Measurements from ENCODE around the gene GPR15.

GPR15 gene

GRCh38 chr3:98532275-98532637 is 478 bp downstream of the GPR15 start:
- DNase-seq: no peak

DNA sequence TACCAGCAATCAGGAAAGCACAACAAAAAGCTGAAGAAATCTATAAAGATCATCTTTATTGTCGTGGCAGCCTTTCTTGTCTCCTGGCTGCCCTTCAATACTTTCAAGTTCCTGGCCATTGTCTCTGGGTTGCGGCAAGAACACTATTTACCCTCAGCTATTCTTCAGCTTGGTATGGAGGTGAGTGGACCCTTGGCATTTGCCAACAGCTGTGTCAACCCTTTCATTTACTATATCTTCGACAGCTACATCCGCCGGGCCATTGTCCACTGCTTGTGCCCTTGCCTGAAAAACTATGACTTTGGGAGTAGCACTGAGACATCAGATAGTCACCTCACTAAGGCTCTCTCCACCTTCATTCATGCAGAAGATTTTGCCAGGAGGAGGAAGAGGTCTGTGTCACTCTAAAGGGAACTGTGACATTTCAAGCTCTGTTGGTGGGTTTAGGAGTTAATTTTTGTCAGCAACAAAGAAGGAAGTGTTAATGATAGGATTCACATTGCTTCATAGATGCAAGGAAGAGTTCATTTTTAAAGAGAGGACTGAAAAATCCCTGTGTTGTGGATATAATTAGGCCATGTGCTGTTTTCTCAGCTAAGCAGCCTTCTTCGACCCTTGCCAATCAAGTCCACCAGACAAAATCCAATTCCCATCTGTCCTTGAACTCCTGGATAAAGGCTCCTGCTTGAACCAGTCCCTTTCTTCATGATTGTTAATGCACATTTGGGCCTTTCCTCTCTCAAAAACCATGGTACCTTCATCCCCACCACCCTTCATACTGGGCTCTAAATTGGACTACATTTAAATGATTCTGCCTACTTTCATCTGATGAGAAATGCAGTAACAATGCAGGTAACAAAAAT is 1.2 kb downstream of the GPR15 start:
- no peak for DNase-seq

- DNase-seq: no peak
Observed at GRCh38 chr3:98534168-98534567, 2.4 kb downstream of the GPR15 start.

DNA sequence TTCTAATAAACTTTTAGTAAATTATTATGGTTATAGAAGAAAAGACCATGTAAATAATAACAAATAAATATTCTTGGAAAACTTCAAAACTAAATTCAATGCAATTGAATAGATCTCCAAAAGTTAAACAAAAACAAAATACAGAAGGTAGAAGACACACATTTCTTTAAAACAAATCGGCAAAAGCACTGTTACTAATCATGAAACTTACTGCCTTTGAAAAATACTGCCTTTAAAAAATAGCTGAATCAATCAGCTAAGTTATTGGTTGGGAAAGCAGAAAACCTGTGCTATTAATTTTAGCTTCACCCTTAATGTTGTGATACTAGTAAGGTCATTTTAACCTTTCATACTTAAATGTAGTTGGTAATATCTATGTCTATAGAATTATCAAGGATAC is 3.0 kb downstream of the GPR15 start:
- no peak for DNase-seq

GRCh38 chr3:98536456-98537017 is 4.8 kb downstream of the GPR15 start:
- DNase-seq: no peak

- no peak for DNase-seq
Observed at GRCh38 chr3:98540346-98540745, 8.6 kb downstream of the GPR15 start.

- no peak for DNase-seq
Observed at GRCh38 chr3:98541695-98542094, 9.9 kb downstream of the GPR15 start.

- no peak for DNase-seq
Observed at GRCh38 chr3:98542623-98543022, 10.8 kb downstream of the GPR15 start.

- no peak for DNase-seq
Observed at GRCh38 chr3:98545940-98546339, 14.2 kb downstream of the GPR15 start.

DNA sequence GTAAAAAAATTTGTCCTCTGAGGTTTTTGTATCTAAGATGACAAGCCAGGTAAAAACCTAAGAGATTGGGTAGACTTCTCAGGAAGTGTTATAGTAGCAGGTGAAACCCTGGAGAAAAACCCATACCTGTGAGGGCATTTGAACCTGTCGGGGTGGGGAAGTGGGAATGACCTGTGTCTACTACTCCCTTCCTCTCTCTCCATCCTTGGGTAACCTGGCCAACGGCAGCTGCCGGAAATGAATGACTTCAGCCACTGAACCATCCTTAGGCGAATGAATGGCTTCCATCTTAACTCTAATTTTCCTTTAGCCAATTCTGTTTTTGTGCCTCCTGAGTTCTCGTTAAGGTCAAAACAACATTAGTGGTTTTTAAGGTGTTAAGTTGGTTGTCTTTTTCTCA is 16.8 kb downstream of the GPR15 start:
- DNase-seq: no peak

DNA sequence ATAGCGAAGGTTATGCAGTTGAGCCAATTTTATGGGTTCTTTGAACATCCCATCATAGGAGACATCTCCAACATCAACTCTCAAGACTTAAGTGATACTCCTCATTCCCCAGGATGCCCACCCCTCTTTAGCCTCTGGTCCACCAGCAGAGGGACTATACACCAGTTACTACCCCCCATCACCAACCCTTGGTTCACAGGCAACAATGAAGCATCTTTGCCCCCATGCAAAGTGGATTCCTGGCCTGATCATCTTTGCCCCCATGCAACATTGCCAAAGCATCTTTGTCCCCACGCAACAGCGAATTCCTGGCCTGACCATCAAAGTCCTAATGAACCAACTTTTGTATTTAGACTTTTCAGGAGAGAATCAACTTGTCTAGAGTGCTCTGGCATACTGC is 19.1 kb downstream of the GPR15 start:
- DNase-seq: no peak

- no peak for DNase-seq
Observed at GRCh38 chr3:98551236-98551635, 19.5 kb downstream of the GPR15 start.

GRCh38 chr3:98551754-98552153 is 20.0 kb downstream of the GPR15 start:
- no peak for DNase-seq

- DNase-seq: no peak
Observed at GRCh38 chr3:98552232-98553020, 20.6 kb downstream of the GPR15 start.

- DNase-seq: no peak
Observed at GRCh38 chr3:98553021-98553563, 21.3 kb downstream of the GPR15 start.

DNA sequence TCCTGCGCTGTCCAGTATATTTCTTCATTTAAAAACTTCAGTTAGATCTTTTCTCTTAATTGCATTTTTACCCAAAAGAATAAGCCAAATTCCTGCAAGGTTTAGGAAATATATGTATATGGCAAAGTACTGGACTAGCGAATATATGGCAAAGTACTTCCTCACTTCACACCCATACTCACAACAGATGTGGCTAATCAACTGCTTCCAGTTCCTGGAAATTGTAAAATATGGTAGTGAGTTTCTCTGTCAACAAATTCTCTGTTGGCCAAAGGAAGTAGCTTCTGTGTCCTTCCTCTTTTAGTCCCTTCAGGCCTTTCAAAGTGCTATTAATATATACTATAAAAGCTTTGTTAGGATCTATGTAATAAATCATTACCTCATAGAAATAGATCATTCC is 22.0 kb downstream of the GPR15 start:
- no peak for DNase-seq

DNA sequence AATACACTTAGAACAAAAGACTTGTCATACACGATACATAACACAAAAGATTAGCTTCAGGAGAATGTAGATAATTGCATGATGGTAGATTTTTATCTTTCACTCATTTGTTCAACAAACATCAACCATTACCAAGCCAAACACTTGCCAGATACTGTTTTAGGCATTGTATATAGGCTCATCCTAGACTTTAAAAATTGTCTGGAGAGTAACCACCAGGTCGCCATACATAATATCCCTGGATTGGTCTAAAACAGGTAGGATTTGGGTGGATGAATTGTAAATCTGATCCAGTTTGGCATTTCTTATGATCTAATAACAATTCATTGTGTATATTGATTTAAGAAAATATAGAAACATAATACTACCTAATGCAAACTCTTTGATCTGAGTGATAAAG is 22.8 kb downstream of the GPR15 start:
- no peak for DNase-seq

DNA sequence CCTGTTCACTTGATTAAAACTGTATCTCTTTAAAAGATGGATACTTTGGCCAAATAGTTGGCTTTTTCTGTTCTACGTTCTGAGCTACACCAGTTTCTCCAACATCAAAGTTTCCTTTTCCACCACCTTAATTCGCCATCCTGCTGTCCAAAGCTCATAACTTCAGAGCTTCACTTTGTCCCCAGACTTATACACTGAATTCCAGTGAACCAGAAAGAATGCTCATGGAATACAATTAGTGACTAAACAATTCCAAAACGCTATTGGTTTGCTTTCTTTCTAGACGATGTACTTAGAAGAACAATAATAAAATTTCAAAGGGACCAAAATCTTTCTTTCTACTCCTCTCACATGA is 23.2 kb downstream of the GPR15 start:
- no peak for DNase-seq

- no peak for DNase-seq
Observed at GRCh38 chr3:98556164-98557130, 24.7 kb downstream of the GPR15 start.

GRCh38 chr3:98557324-98558010 is 25.7 kb downstream of the GPR15 start:
- DNase-seq: no peak

DNA sequence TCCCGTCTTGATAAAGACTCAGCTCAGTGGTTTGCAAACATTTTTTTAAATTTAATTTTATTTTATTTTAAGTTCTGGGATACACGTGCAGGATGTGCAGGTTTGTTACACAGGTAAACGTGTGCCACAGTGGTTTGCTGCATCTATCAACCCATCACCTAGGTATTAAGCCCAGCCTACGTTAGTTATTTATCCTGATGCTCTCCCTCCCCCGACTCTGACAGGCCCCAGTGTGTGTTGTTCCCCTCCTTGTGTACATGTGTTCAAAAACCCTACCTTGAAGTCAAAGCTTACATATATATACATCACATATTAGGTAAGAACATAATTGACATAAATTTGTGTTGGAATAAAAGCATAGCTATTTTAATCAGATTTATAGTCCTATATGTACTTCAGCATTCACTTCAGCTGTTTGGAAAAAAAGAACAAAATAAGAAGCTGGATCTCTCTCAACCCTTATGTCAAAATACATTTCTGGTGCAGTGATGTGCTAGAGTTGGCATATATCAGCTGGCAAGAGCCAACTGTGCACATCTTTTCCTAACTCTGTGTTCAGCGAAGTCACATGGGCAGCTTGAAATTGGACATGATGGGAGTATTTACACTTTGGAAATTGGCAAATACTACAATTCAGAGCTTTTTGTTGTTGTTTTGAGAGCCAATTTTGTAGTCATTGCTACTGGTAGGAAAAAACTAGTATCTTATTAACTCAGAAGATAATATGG is 26.5 kb downstream of the GPR15 start:
- DNase-seq: no peak

Data from 8988T (cell line).